Uterus (tissue), 2 donors: ENCODE results near the gene HMG20B.

Source experiments
- POLR2A ChIP-seq, 2 donors: fragments of 450-650 bp; IDR thresholded peaks; one replicate each; pipeline ENCODE4 v1.6.1; 2016; ENCODE audit warnings: antibody characterized with exemption in 2 of 2, mild to moderate bottlenecking in 1 of 2, moderate library complexity in 1 of 2
- TF ChIP-seq, protein P1 (sequence below), 4 experiments: fragments of 200-600 bp in 2 of 4; fragments of 450-650 bp in 2 of 4; sonication (generic) in 2 of 4; IDR thresholded peaks; one replicate each; pipeline ENCODE4 v1.5.1; 2016 to 2019; ENCODE audit warnings: antibody characterized with exemption in 4 of 4, mild to moderate bottlenecking in 2 of 4, moderate library complexity in 1 of 4

DNA sequence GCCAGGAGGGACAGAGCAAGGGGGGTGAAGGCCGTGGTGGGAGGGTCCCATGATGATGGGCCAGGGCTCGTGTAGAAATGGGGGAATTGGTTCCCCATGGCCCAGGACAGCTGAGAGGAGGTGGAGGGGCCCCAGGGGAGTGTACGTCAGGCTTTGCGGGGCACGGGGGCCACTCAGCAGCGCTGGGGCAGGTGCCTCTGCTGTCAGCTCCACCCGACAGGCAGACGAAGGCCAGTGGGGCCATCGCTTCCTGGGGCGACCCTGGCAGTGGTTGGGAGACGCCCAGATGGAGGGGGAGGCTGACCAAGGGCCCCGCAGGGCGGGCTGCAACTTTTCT lies 35.7 kb upstream of the HMG20B start:
- TF ChIP-seq, protein P1, sequence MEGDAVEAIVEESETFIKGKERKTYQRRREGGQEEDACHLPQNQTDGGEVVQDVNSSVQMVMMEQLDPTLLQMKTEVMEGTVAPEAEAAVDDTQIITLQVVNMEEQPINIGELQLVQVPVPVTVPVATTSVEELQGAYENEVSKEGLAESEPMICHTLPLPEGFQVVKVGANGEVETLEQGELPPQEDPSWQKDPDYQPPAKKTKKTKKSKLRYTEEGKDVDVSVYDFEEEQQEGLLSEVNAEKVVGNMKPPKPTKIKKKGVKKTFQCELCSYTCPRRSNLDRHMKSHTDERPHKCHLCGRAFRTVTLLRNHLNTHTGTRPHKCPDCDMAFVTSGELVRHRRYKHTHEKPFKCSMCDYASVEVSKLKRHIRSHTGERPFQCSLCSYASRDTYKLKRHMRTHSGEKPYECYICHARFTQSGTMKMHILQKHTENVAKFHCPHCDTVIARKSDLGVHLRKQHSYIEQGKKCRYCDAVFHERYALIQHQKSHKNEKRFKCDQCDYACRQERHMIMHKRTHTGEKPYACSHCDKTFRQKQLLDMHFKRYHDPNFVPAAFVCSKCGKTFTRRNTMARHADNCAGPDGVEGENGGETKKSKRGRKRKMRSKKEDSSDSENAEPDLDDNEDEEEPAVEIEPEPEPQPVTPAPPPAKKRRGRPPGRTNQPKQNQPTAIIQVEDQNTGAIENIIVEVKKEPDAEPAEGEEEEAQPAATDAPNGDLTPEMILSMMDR (IDR thresholded peaks at IDR 0.05) = no peak
- TF ChIP-seq POLR2A (IDR thresholded peaks at IDR 0.05) = no peak
